BE2C (cell line): ENCODE measurements around the gene CDK6.

ENCODE experiments used
- DNase-seq: peaks from one replicate; pipeline ENCODE4 v3.0.0-alpha.2; 2020
- H3K27me3 ChIP-seq: fragments of 250-450 bp; sonication (Bioruptor Pico); 2 replicates; pipeline ENCODE4 v1.5.1; 2020; ENCODE audit warnings: mild to moderate bottlenecking
- H3K36me3 ChIP-seq: fragments of 250-450 bp; sonication (Bioruptor Pico); 2 replicates; pipeline ENCODE4 v1.5.1; 2020; ENCODE audit warnings: mild to moderate bottlenecking
- H3K4me1 ChIP-seq: fragments of 250-450 bp; sonication (Bioruptor Pico); 2 replicates; pipeline ENCODE4 v1.5.1; 2020
- H3K4me3 ChIP-seq: 2 replicates; pipeline ENCODE4 v1.5.1; 2011; ENCODE audit warnings: low read depth, low read length
- H3K9me3 ChIP-seq: fragments of 250-450 bp; sonication (Bioruptor Pico); 2 replicates; pipeline ENCODE4 v1.5.1; 2020
- CTCF ChIP-seq: IDR thresholded peaks from 2 replicates; pipeline ENCODE4 v1.5.1; 2012; ENCODE audit warnings: mild to moderate bottlenecking, low read depth, low read length

CDK6 gene

GRCh38 chr7:92582948-92583347 is 253.4 kb downstream of the CDK6 start:
- Histone ChIP-seq H3K27me3 (no peaks in the 10 kb centered on the region), H3K9me3 (no peaks in the 10 kb centered on the region), H3K36me3 (peaks cover 32% of the 10 kb centered on the region), H3K4me3 (no peak overlapping the region), H3K4me1 (peaks cover 3% of the 10 kb centered on the region; the same call in 1 of the 2 replicates)
- no peak for TF ChIP-seq CTCF
- DNase-seq, result no peak

- Histone ChIP-seq H3K36me3 (peaks cover 83% of the 10 kb centered on the region), H3K4me3 (no peak overlapping the region), H3K9me3 (no peaks in the 10 kb centered on the region), H3K27me3 (no peaks in the 10 kb centered on the region), H3K4me1 (no peaks in the 10 kb centered on the region)
- no peak for DNase-seq
- no peak for TF ChIP-seq CTCF
Observed at GRCh38 chr7:92576296-92576695, 260.1 kb downstream of the CDK6 start.

- no peak overlapping the region for H3K4me3 ChIP-seq
- no peak for TF ChIP-seq CTCF
- no peaks in the 10 kb centered on the region for H3K4me1 ChIP-seq
- H3K9me3 ChIP-seq, result no peaks in the 10 kb centered on the region
- no peak for DNase-seq
- H3K27me3 ChIP-seq, result no peaks in the 10 kb centered on the region
- peaks cover 56% of the 10 kb centered on the region for H3K36me3 ChIP-seq
Observed at GRCh38 chr7:92569137-92569536, 267.2 kb downstream of the CDK6 start.

GRCh38 chr7:92567460-92567859 is 268.9 kb downstream of the CDK6 start:
- peaks cover 67% of the 10 kb centered on the region for H3K36me3 ChIP-seq
- no peak for TF ChIP-seq CTCF

GRCh38 chr7:92563345-92563744 is 273.0 kb downstream of the CDK6 start:
- TF ChIP-seq CTCF, result no peak
- DNase-seq, result no peak
- Histone ChIP-seq H3K27me3 (no peaks in the 10 kb centered on the region), H3K36me3 (peaks cover 59% of the 10 kb centered on the region), H3K4me1 (no peaks in the 10 kb centered on the region), H3K9me3 (no peaks in the 10 kb centered on the region), H3K4me3 (no peak overlapping the region)

More at GRCh38 chr7:92567460-92567859, 268.9 kb downstream of the CDK6 start:
- Histone ChIP-seq H3K4me1 (no peaks in the 10 kb centered on the region), H3K9me3 (no peaks in the 10 kb centered on the region), H3K4me3 (no peak overlapping the region), H3K27me3 (no peaks in the 10 kb centered on the region)
- DNase-seq, result no peak

GRCh38 chr7:92560602-92561001 is 275.8 kb downstream of the CDK6 start:
- Histone ChIP-seq H3K4me3 (no peak overlapping the region), H3K4me1 (no peaks in the 10 kb centered on the region), H3K27me3 (no peaks in the 10 kb centered on the region), H3K9me3 (no peaks in the 10 kb centered on the region), H3K36me3 (peaks cover 35% of the 10 kb centered on the region)
- DNase-seq, result no peak
- TF ChIP-seq CTCF, result no peak
